HepG2 (cell line): Measurements from ENCODE around the gene FAM171A2. TPM values are rescaled to one million over a fixed set of nuclear protein-coding genes. Genes with fewer than 3 reads are reported as not detected.

Experiments
- ATAC-seq: fragments of 200-7000 bp; cut with Tn5 transposase; 3 replicates; pipeline ENCODE4 v1.9.1; 2020; ENCODE audit warnings: mild to moderate bottlenecking, moderate library complexity
- BruUV-seq: library from RNA; stranded (reverse); fragments of 400-500 nt; replicated peaks from 2 replicates; lab custom pipeline; 2021; lab: Mats Ljungman, UMichigan
- CTCF ChIA-PET: fragments of 300-600 bp; formaldehyde crosslinking; extraction: SDS; loops from one replicate; lab custom pipeline; 2021; ENCODE audit warnings: low total read pairs, inconsistent platforms, low intra/inter-chr PET ratio; lab: Yijun Ruan, JAX
- POLR2A ChIA-PET: fragments of 350-600 bp; sonication (Branson Sonifier 250); formaldehyde crosslinking; loops from one replicate; lab custom pipeline; 2020; ENCODE audit warnings: antibody characterized with exemption, inconsistent platforms; lab: Yijun Ruan, JAX
- DNase-seq: peaks from one replicate; pipeline ENCODE4 v3.0.0-alpha.2; 2015; ENCODE audit warnings: low spot score
- FAIRE-seq: peaks from 3 replicates; lab custom pipeline; 2011; peaks lifted over from hg19 to GRCh38; lab: Jason Lieb, UNC
- H2AFZ ChIP-seq: one replicate; pipeline ENCODE4 v1.6.1; 2011; ENCODE audit warnings: low read length, inconsistent platforms
- H3K27ac ChIP-seq: fragments of 300-600 bp; 3 replicates; pipeline ENCODE4 v1.8.0; 2011; ENCODE audit warnings: mixed run types, mild to moderate bottlenecking, mixed read lengths, low read length, inconsistent platforms; ENCODE audit not compliant: insufficient read depth; ENCODE audit errors: extremely low read length
- H3K27me3 ChIP-seq, 2 experiments: fragments of 200-600 bp in 1 of 2; 2 replicates in 1 of 2; 3 replicates in 1 of 2; pipeline versions ENCODE4 v1.6.0 to v1.8.0; 2011; ENCODE audit warnings: low read length in 2 of 2, mild to moderate bottlenecking in 2 of 2, moderate library complexity in 2 of 2, inconsistent platforms in 1 of 2; ENCODE audit not compliant: insufficient read depth in 2 of 2, control insufficient read depth in 1 of 2
- H3K36me3 ChIP-seq, 2 experiments: fragments of 200-600 bp in 1 of 2; replicated peaks in 1 of 2; 2 replicates in 1 of 2; 3 replicates in 1 of 2; pipeline versions ENCODE4 v1.5.1 to v1.8.0; 2011; ENCODE audit warnings: low read length in 2 of 2, inconsistent platforms in 1 of 2; ENCODE audit not compliant: insufficient read depth in 2 of 2, control insufficient read depth in 1 of 2
- H3K4me1 ChIP-seq: 2 replicates; pipeline ENCODE4 v1.5.1; 2012; ENCODE audit warnings: low read length, inconsistent platforms; ENCODE audit not compliant: insufficient read depth
- H3K4me2 ChIP-seq: 2 replicates; pipeline ENCODE4 v1.6.0; 2011; ENCODE audit warnings: low read depth, low read length, inconsistent platforms
- H3K4me3 ChIP-seq, 3 experiments: fragments of 200-600 bp in 1 of 3; sonication (generic), shearing (Covaris generic) in 1 of 3; replicated peaks in 1 of 3; 2 replicates each; pipeline ENCODE4 v1.5.1; 2011 to 2016; ENCODE audit warnings: low read length in 3 of 3, inconsistent platforms in 2 of 3, low read depth in 2 of 3, mild to moderate bottlenecking in 2 of 3, control low read depth in 1 of 3, mixed read lengths in 1 of 3; ENCODE audit not compliant: insufficient read depth in 1 of 3
- H3K79me2 ChIP-seq: one replicate; pipeline ENCODE4 v1.6.1; 2011; ENCODE audit warnings: low read length, inconsistent platforms; ENCODE audit not compliant: insufficient read depth
- H3K9ac ChIP-seq: 2 replicates; pipeline ENCODE4 v1.6.0; 2011; ENCODE audit warnings: mild to moderate bottlenecking, low read depth, low read length, inconsistent platforms; ENCODE audit not compliant: insufficient read depth
- H3K9me3 ChIP-seq: 2 replicates; pipeline ENCODE4 v1.5.1; 2012; ENCODE audit warnings: mild to moderate bottlenecking, low read length
- H4K20me1 ChIP-seq: 2 replicates; pipeline ENCODE4 v1.6.0; 2011; ENCODE audit warnings: inconsistent platforms, mild to moderate bottlenecking, low read length, moderate library complexity; ENCODE audit not compliant: insufficient read depth
- AGO2 ChIP-seq: fragments of 200-400 bp; formaldehyde crosslinking; optimal IDR thresholded peaks from 2 replicates; pipeline ENCODE3; 2017; ENCODE audit warnings: mild to moderate bottlenecking, low read depth, low read length, moderate library complexity
- DBP ChIP-seq: sonication (generic); formaldehyde crosslinking; IDR thresholded peaks from 2 replicates; pipeline ENCODE4 v1.4.0; 2020; ENCODE audit warnings: missing genetic modification reagents; ENCODE audit errors: not compliant biosample characterization
- DPF2 ChIP-seq: sonication (generic); formaldehyde crosslinking; IDR thresholded peaks from 2 replicates; pipeline ENCODE4 v1.4.0; 2020; ENCODE audit warnings: mild to moderate bottlenecking, low read depth, missing genetic modification reagents, borderline replicate concordance
- POLR2A ChIP-seq, 2 experiments: IDR thresholded peaks; 2 replicates each; pipeline ENCODE4 v1.6.1; 2011; ENCODE audit warnings: low read depth in 2 of 2, low read length in 2 of 2, mild to moderate bottlenecking in 1 of 2, moderate library complexity in 1 of 2; ENCODE audit not compliant: insufficient read depth in 1 of 2
- RBFOX2 ChIP-seq: fragments of 200-400 bp; formaldehyde crosslinking; IDR thresholded peaks from 2 replicates; pipeline ENCODE4 v1.6.1; 2017; ENCODE audit warnings: low read depth, mild to moderate bottlenecking, low read length
- ZBTB44 ChIP-seq: sonication (generic); formaldehyde crosslinking; IDR thresholded peaks from 2 replicates; pipeline ENCODE4 v1.4.0; 2020; ENCODE audit warnings: missing genetic modification reagents
- ZFP1 ChIP-seq: IDR thresholded peaks from 2 replicates; pipeline ENCODE4 v1.6.1; 2016
- ZNF235 ChIP-seq: sonication (generic); formaldehyde crosslinking; IDR thresholded peaks from 2 replicates; pipeline ENCODE4 v1.8.1; 2023; ENCODE audit warnings: mild to moderate bottlenecking, missing genetic modification reagents, borderline replicate concordance
- ZNF256 ChIP-seq: sonication (generic); formaldehyde crosslinking; conservative IDR thresholded peaks from 2 replicates; pipeline ENCODE4 v1.4.0; 2020; ENCODE audit warnings: missing genetic modification reagents
- ZNF260 ChIP-seq: sonication (generic); formaldehyde crosslinking; IDR thresholded peaks from 2 replicates; pipeline ENCODE4 v1.4.0; 2020; ENCODE audit warnings: missing genetic modification reagents, low read depth, mild to moderate bottlenecking, borderline replicate concordance
- ZNF33B ChIP-seq: sonication (generic); formaldehyde crosslinking; IDR thresholded peaks from 2 replicates; pipeline ENCODE4 v1.5.1; 2020; ENCODE audit warnings: mild to moderate bottlenecking, missing genetic modification reagents
- ZNF354B ChIP-seq: sonication (generic); formaldehyde crosslinking; IDR thresholded peaks from 2 replicates; pipeline ENCODE4 v1.8.0; 2022; ENCODE audit warnings: mild to moderate bottlenecking, missing genetic modification reagents
- ZNF572 ChIP-seq: sonication (generic); formaldehyde crosslinking; IDR thresholded peaks from 2 replicates; pipeline ENCODE4 v1.5.1; 2020; ENCODE audit warnings: mild to moderate bottlenecking, missing genetic modification reagents
- ZNF577 ChIP-seq: sonication (generic); formaldehyde crosslinking; IDR thresholded peaks from 2 replicates; pipeline ENCODE4 v1.4.0; 2020; ENCODE audit warnings: mild to moderate bottlenecking, low read depth, missing genetic modification reagents, borderline replicate concordance
- ZNF724P ChIP-seq: sonication (generic); formaldehyde crosslinking; IDR thresholded peaks from 2 replicates; pipeline ENCODE4 v1.8.0; 2022; ENCODE audit warnings: missing genetic modification reagents, borderline replicate concordance
- ZNF883 ChIP-seq: sonication (generic); formaldehyde crosslinking; IDR thresholded peaks from 2 replicates; pipeline ENCODE4 v1.5.1; 2020; ENCODE audit warnings: mild to moderate bottlenecking, missing genetic modification reagents; ENCODE audit errors: not compliant biosample characterization
- WGBS: methylation state at CpG from one replicate; pipeline ENCODE4 v1.1.6; 2017; ENCODE audit warnings: low lambda C conversion rate; 5-methylcytosine and 5-hydroxymethylcytosine counted together
- in situ Hi-C: cut with HindIII; loops from 2 replicates; pipeline ENCODE4 v1.10.0; 2017; ENCODE audit warnings: low pct_unique_long_range_greater_than_20kb; ENCODE audit not compliant: extremely low pct_ligation_motif_present
- intact Hi-C: fragments of 100-400 bp; cut with micrococcal nuclease; formaldehyde crosslinking; loops from one replicate; pipeline ENCODE4 v1.10.0; 2022; ENCODE audit not compliant: unreplicated experiment
- polyA plus RNA-seq, 8 experiments: library from polyadenylated mRNA; depleted of rRNA in 3 of 8; stranded (reverse) in 7 of 8; unstranded in 1 of 8; fragments of >200 nt; fragmentation: Illumina TruSeq in 4 of 8; extraction: Trizol in 4 of 8; gene quantifications; 2 replicates each; pipeline versions ENCODE4 v1.2.1 to v1.2.3, GENCODE V29; 2011 to 2016; ENCODE audit warnings: low read depth in 4 of 8, missing spikeins in 1 of 8, mixed read lengths in 1 of 8; ENCODE audit not compliant: insufficient read depth in 1 of 8
- total RNA-seq, 5 experiments: library from RNA; depleted of rRNA; stranded (reverse); fragments of >200 nt; fragmentation: Illumina TruSeq; extraction: Trizol; gene quantifications; 2 replicates each; pipeline ENCODE4 v1.2.3, GENCODE V29; 2016; ENCODE audit warnings: low read depth in 1 of 5

FAM171A2 gene
- total and polyA plus RNA-seq, 2 of the 13 experiments (the other 11 are each of a cell fraction or from before 2014, with no cell fraction given) = 1.8 to 3.6 TPM

DNA sequence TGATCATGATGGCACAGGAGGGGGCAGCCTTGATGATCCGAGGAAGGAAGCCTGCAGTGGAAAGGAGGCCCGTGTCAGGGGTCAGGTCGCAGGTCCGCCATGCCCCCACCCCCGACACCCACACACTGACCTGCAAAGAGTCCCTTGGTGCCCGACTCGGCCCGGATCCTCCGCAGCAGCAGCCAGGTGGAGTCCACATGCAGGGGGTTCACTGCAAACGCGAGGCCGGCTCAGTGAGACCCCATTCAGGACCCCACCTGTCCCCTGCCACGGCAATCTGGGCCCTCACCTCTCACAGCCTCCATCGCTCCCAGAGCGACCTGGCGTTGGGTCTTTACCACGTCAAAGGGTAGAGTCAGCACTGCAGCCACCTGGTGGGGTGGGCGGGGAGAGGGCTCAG, 43.6 kb downstream of the FAM171A2 start:
- CTCF ChIA-PET = no interaction called here
- no peak for FAIRE-seq
- ATAC-seq = no peak
- no peaks in the 10 kb centered on the region for H4K20me1 ChIP-seq
- no TSS peak for BruUV-seq
- POLR2A ChIA-PET = no interaction called here
- TF ChIP-seq RBFOX2 (peak; percentile 43; the same call in 1 of the 2 replicates), DBP (no peak), ZNF256 (CRISPR knock-in tag) (no peak), AGO2 (peak; percentile 78)
- H3K9ac ChIP-seq = no peak overlapping the region
- H3K36me3 ChIP-seq = peaks cover 19 to 33% of the 10 kb centered on the region in 2 experiments; a peak in 4 of 5 replicates
- H3K79me2 ChIP-seq = peaks cover 14% of the 10 kb centered on the region
- H3K4me1 ChIP-seq = peaks cover 50% of the 10 kb centered on the region
- no peaks in the 10 kb centered on the region for H3K9me3 ChIP-seq
- H3K4me2 ChIP-seq = no peak overlapping the region
- no peak overlapping the region for H2AFZ ChIP-seq
- 94% methylated on average over 9 of the region's 18 CpGs for WGBS
- intact Hi-C loops = loop anchor here (10.0 kb wide), 1 partner anchor 45 kb away; no protein-coding TSS in a partner anchor
- no peak overlapping the region for H3K27ac ChIP-seq
- no peak overlapping the region for H3K4me3 ChIP-seq
- in situ Hi-C loops = no loop called here
- no peak for DNase-seq
- H3K27me3 ChIP-seq = peaks cover 5 to 17% of the 10 kb centered on the region in 2 experiments

DNA sequence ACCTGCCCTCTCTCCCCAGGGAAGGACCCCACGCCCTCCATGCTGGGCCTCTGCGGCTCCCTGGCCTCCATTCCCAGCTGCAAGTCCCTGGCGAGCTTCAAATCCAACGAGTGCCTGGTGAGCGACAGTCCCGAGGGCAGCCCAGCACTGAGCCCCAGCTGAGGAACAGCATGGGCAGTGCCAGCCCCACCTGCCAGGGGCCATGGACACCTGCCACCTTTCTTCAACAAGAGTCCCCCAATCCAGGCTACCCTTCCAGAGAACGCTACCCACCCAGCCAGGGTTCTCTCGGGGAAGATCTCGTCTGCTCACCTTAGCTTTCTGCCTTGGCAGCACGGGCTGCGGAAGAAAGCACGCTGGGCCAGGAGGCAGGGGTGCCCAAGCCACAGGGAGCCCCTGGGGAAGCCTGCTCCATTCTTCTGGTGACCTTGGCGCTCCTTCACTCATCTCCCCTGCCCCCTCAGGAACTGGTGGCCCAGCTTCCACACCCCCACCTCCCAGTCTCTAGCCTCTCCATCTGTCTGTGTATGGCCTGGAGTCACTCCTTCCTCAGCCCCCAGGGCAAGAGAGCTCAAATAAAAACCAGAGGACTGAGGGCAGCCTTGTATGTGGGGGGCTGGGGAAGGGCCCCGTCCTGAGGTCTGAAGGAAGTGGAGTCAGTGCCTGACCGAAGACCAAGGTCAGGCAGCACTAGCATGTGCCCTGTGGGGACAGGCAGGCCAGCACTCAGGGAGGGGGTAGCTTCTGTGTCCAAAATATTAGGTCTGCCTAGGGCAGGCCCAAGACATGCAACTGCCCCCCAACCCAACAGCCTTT, 45.4 kb downstream of the FAM171A2 start:
- H3K4me3 ChIP-seq = no peak overlapping the region
- no peaks in the 10 kb centered on the region for H4K20me1 ChIP-seq
- intact Hi-C loops = no loop called here
- no TSS peak for BruUV-seq
- 82% methylated on average over 15 of the region's 15 CpGs for WGBS
- in situ Hi-C loops = no loop called here
- peaks cover 10 to 31% of the 10 kb centered on the region in 2 experiments; a peak in 4 of 5 replicates for H3K27me3 ChIP-seq
- peaks cover 19 to 33% of the 10 kb centered on the region in 2 experiments; a peak in 4 of 5 replicates for H3K36me3 ChIP-seq
- ChIA-PET POLR2A (interaction anchor here (0.7 to 2.1 kb wide), 4 partner anchors 9 to 118 kb away, joined by 3 to 7 read pairs (median 6); partner anchors contain the start of genes ATXN7L3 and RUNDC3A), CTCF (no interaction called here)
- H3K4me2 ChIP-seq = no peak overlapping the region
- DNase-seq (no peak), ATAC-seq (no peak; the same call in 2 of the 3 replicates), FAIRE-seq (no peak)
- H3K4me1 ChIP-seq = peaks cover 50% of the 10 kb centered on the region
- H3K27ac ChIP-seq = no peak overlapping the region
- no peak overlapping the region for H3K9ac ChIP-seq
- H2AFZ ChIP-seq = no peak overlapping the region
- no peaks in the 10 kb centered on the region for H3K9me3 ChIP-seq
- H3K79me2 ChIP-seq = peaks cover 2% of the 10 kb centered on the region
- TF ChIP-seq ZNF354B = no peak
- 0 out of 4 replicates have a peak, but pooled peaks of 1 of the 2 experiments have one; percentile 51 for TF ChIP-seq POLR2A (IDR thresholded peaks at IDR 0.05; ENCODE audit: insufficient read depth in 1 of 2, low read depth in 2 of 2, low read length in 2 of 2)
- TF ChIP-seq ZFP1 (CRISPR knock-in tag) = no peak
- 0 out of 2 replicates have a peak, but pooled peaks have one; percentile 25 for TF ChIP-seq ZNF572 (CRISPR knock-in tag)
- TF ChIP-seq ZNF235 (CRISPR knock-in tag) = no peak
- TF ChIP-seq ZBTB44 (CRISPR knock-in tag) = no peak
- no peak for TF ChIP-seq ZNF577 (CRISPR knock-in tag)
- no peak for TF ChIP-seq ZNF724P (CRISPR knock-in tag)
- no peak for TF ChIP-seq ZNF260 (CRISPR knock-in tag)
- no peak for TF ChIP-seq ZNF33B (CRISPR knock-in tag)
- TF ChIP-seq DPF2 (CRISPR knock-in tag) = no peak
- no peak for TF ChIP-seq ZNF883
